ENCODE data around the gene CNN2. TPM values are rescaled to one million over a fixed set of nuclear protein-coding genes. Genes with fewer than 3 reads are reported as not detected.

The CNN2 gene
- 170 TPM for polyA plus RNA-seq (2013, experiment 1 of 2)
- 152 TPM for polyA plus RNA-seq (2013, experiment 2 of 2)

GRCh38 chr19:1025960-1026782 is at the start of gene CNN2:
CNN2 (plus strand) TSS chr19:1026608; CDS start chr19:1026662, 54 bp downstream.
- Histone ChIP-seq H3K36me3 (ENCODE audit: control insufficient read depth, insufficient read depth, low read length) (peaks cover 14% of the 10 kb centered on the region), H3K9me3 (ENCODE audit: control insufficient read depth, low read length) (no peaks in the 10 kb centered on the region), H3K4me1 (ENCODE audit: control insufficient read depth, insufficient read depth, low read length, poor library complexity, severe bottlenecking) (peaks cover 5% of the 10 kb centered on the region), H3K27ac (ENCODE audit: low read depth, low read length, severe bottlenecking) (peak within 1 kb of the TSS; percentile 94), H3K4me3 (ENCODE audit: extremely low read depth, insufficient read depth, low read length, poor library complexity, severe bottlenecking) (peak within 1 kb of the TSS; percentile 92)
- WGBS, 2 experiments (ENCODE audit: insufficient coverage in 2 of 2): 0 to 1% methylated on average over 50 to 53 of the region's 63 CpGs

- Histone ChIP-seq H3K4me1 (ENCODE audit: control insufficient read depth, insufficient read depth, low read length, poor library complexity, severe bottlenecking) (peaks cover 7% of the 10 kb centered on the region), H3K9me3 (ENCODE audit: control insufficient read depth, low read length) (no peaks in the 10 kb centered on the region), H3K27ac (ENCODE audit: low read depth, low read length, severe bottlenecking) (peak overlapping the region; percentile 29), H3K4me3 (ENCODE audit: extremely low read depth, insufficient read depth, low read length, poor library complexity, severe bottlenecking) (no peak overlapping the region), H3K36me3 (ENCODE audit: control insufficient read depth, insufficient read depth, low read length) (peaks cover 31% of the 10 kb centered on the region)
- 94 to 96% methylated on average over 15 to 24 of the region's 24 CpGs for WGBS, 2 experiments (ENCODE audit: insufficient coverage in 2 of 2)
Measured at GRCh38 chr19:977058-977464, 49.3 kb upstream of the CNN2 start.

- H3K36me3 ChIP-seq (ENCODE audit: control insufficient read depth, insufficient read depth, low read length): peaks cover 10% of the 10 kb centered on the region
- H3K27ac ChIP-seq (ENCODE audit: low read depth, low read length, severe bottlenecking): peak overlapping the region; percentile 76
- H3K4me1 ChIP-seq (ENCODE audit: control insufficient read depth, insufficient read depth, low read length, poor library complexity, severe bottlenecking): peaks cover 15% of the 10 kb centered on the region
- no peak overlapping the region for H3K4me3 ChIP-seq (ENCODE audit: extremely low read depth, insufficient read depth, low read length, poor library complexity, severe bottlenecking)
- no peaks in the 10 kb centered on the region for H3K9me3 ChIP-seq (ENCODE audit: control insufficient read depth, low read length)
- 81 to 90% methylated on average over 15 to 17 of the region's 19 CpGs for WGBS, 2 experiments (ENCODE audit: insufficient coverage in 2 of 2)
Measured at GRCh38 chr19:979318-979741, 47.1 kb upstream of the CNN2 start.

GRCh38 chr19:980133-980998 is 46.0 kb upstream of the CNN2 start:
- H3K4me3 ChIP-seq (ENCODE audit: extremely low read depth, insufficient read depth, low read length, poor library complexity, severe bottlenecking): peak overlapping the region; percentile 2
- peaks cover 3% of the 10 kb centered on the region for H3K36me3 ChIP-seq (ENCODE audit: control insufficient read depth, insufficient read depth, low read length)
- WGBS, 2 experiments (ENCODE audit: insufficient coverage in 2 of 2): 41 to 42% methylated on average over 19 to 27 of the region's 32 CpGs
- peaks cover 15% of the 10 kb centered on the region for H3K4me1 ChIP-seq (ENCODE audit: control insufficient read depth, insufficient read depth, low read length, poor library complexity, severe bottlenecking)
- H3K27ac ChIP-seq (ENCODE audit: low read depth, low read length, severe bottlenecking): peak overlapping the region; percentile 92
- H3K9me3 ChIP-seq (ENCODE audit: control insufficient read depth, low read length): no peaks in the 10 kb centered on the region

GRCh38 chr19:982567-983170 is 43.7 kb upstream of the CNN2 start:
- 3 to 5% methylated on average over 35 to 42 of the region's 46 CpGs for WGBS, 2 experiments (ENCODE audit: insufficient coverage in 2 of 2)
- no peak overlapping the region for H3K4me3 ChIP-seq (ENCODE audit: extremely low read depth, insufficient read depth, low read length, poor library complexity, severe bottlenecking)
- H3K27ac ChIP-seq (ENCODE audit: low read depth, low read length, severe bottlenecking): no peak overlapping the region
- H3K4me1 ChIP-seq (ENCODE audit: control insufficient read depth, insufficient read depth, low read length, poor library complexity, severe bottlenecking): peaks cover 15% of the 10 kb centered on the region
- peaks cover 22% of the 10 kb centered on the region for H3K36me3 ChIP-seq (ENCODE audit: control insufficient read depth, insufficient read depth, low read length)
- no peaks in the 10 kb centered on the region for H3K9me3 ChIP-seq (ENCODE audit: control insufficient read depth, low read length)

GRCh38 chr19:984165-984967 is 42.0 kb upstream of the CNN2 start, which contains the start of gene WDR18:
WDR18 (plus strand) TSS chr19:984345; CDS start chr19:984354, 9 bp downstream.
- H3K9me3 ChIP-seq (ENCODE audit: control insufficient read depth, low read length): no peaks in the 10 kb centered on the region
- H3K36me3 ChIP-seq (ENCODE audit: control insufficient read depth, insufficient read depth, low read length): peaks cover 32% of the 10 kb centered on the region
- peaks cover 15% of the 10 kb centered on the region for H3K4me1 ChIP-seq (ENCODE audit: control insufficient read depth, insufficient read depth, low read length, poor library complexity, severe bottlenecking)
- 1% methylated on average over 71 to 72 of the region's 78 CpGs for WGBS, 2 experiments (ENCODE audit: insufficient coverage in 2 of 2)
- peak within 1 kb of the TSS; percentile 87 for H3K27ac ChIP-seq (ENCODE audit: low read depth, low read length, severe bottlenecking)
- H3K4me3 ChIP-seq (ENCODE audit: extremely low read depth, insufficient read depth, low read length, poor library complexity, severe bottlenecking): peak within 1 kb of the TSS; percentile 88

GRCh38 chr19:986083-986482 is 40.3 kb upstream of the CNN2 start:
- WGBS, 2 experiments (ENCODE audit: insufficient coverage in 2 of 2): 94 to 97% methylated on average over 10 to 14 of the region's 14 CpGs
- no peaks in the 10 kb centered on the region for H3K9me3 ChIP-seq (ENCODE audit: control insufficient read depth, low read length)
- H3K27ac ChIP-seq (ENCODE audit: low read depth, low read length, severe bottlenecking): no peak overlapping the region
- no peak overlapping the region for H3K4me3 ChIP-seq (ENCODE audit: extremely low read depth, insufficient read depth, low read length, poor library complexity, severe bottlenecking)
- peaks cover 48% of the 10 kb centered on the region for H3K36me3 ChIP-seq (ENCODE audit: control insufficient read depth, insufficient read depth, low read length)
- peaks cover 8% of the 10 kb centered on the region for H3K4me1 ChIP-seq (ENCODE audit: control insufficient read depth, insufficient read depth, low read length, poor library complexity, severe bottlenecking)

- 74% methylated on average over 14 of the region's 14 CpGs for WGBS, 2 experiments (ENCODE audit: insufficient coverage in 2 of 2)
- no peaks in the 10 kb centered on the region for H3K9me3 ChIP-seq (ENCODE audit: control insufficient read depth, low read length)
- H3K4me1 ChIP-seq (ENCODE audit: control insufficient read depth, insufficient read depth, low read length, poor library complexity, severe bottlenecking): peaks cover 5% of the 10 kb centered on the region
- H3K27ac ChIP-seq (ENCODE audit: low read depth, low read length, severe bottlenecking): no peak overlapping the region
- H3K4me3 ChIP-seq (ENCODE audit: extremely low read depth, insufficient read depth, low read length, poor library complexity, severe bottlenecking): no peak overlapping the region
- peaks cover 59% of the 10 kb centered on the region for H3K36me3 ChIP-seq (ENCODE audit: control insufficient read depth, insufficient read depth, low read length)
Measured at GRCh38 chr19:988081-988480, 38.3 kb upstream of the CNN2 start.

GRCh38 chr19:988510-988909 is 37.9 kb upstream of the CNN2 start:
- Histone ChIP-seq H3K4me3 (ENCODE audit: extremely low read depth, insufficient read depth, low read length, poor library complexity, severe bottlenecking) (no peak overlapping the region), H3K4me1 (ENCODE audit: control insufficient read depth, insufficient read depth, low read length, poor library complexity, severe bottlenecking) (peaks cover 5% of the 10 kb centered on the region), H3K27ac (ENCODE audit: low read depth, low read length, severe bottlenecking) (no peak overlapping the region), H3K36me3 (ENCODE audit: control insufficient read depth, insufficient read depth, low read length) (peaks cover 59% of the 10 kb centered on the region), H3K9me3 (ENCODE audit: control insufficient read depth, low read length) (no peaks in the 10 kb centered on the region)
- 90 to 98% methylated on average over 14 to 15 of the region's 15 CpGs for WGBS, 2 experiments (ENCODE audit: insufficient coverage in 2 of 2)
